A549 (cell line): ENCODE data around the gene SLC25A39. TPM values are rescaled to one million over a fixed set of nuclear protein-coding genes. Genes with fewer than 3 reads are reported as not detected.

Source experiments
- ATAC-seq, 2 experiments: fragments of 200-7000 bp in 1 of 2; fragments of >200 bp in 1 of 2; cut with Nextera tagmentation in 1 of 2; cut with Tn5 transposase in 1 of 2; 3 replicates each; pipeline versions ENCODE4 v1.8.0 to v1.9.1; 2018 to 2020; ENCODE audit warnings: mild to moderate bottlenecking in 1 of 2, moderate library complexity in 1 of 2
- CTCF ChIA-PET: fragments of 300-600 bp; sonication (Branson Sonifier 250); formaldehyde crosslinking; extraction: SDS; loops from one replicate; lab custom pipeline; 2021; ENCODE audit warnings: antibody characterized with exemption, inconsistent platforms; lab: Yijun Ruan, JAX
- POLR2A ChIA-PET: fragments of 350-600 bp; formaldehyde crosslinking; extraction: SDS; loops from one replicate; lab custom pipeline; 2021; ENCODE audit warnings: antibody characterized with exemption, inconsistent platforms; lab: Yijun Ruan, JAX
- DNase-seq, 2 experiments: peaks; one replicate each; pipeline versions ENCODE4 v3.0.0 to v3.0.0-alpha.2; 2011 to 2016; ENCODE audit warnings: low read depth in 1 of 2, low spot score in 1 of 2
- FAIRE-seq: peaks from 2 replicates; lab custom pipeline; 2011; peaks lifted over from hg19 to GRCh38; lab: Jason Lieb, UNC
- H3K27ac ChIP-seq, 2 experiments: fragments of >200 bp; sonication (Bioruptor Twin); formaldehyde crosslinking; 3 replicates each; pipeline ENCODE4 v1.5.1; 2016 to 2017
- H3K4me1 ChIP-seq: fragments of >200 bp; sonication (Bioruptor Twin); formaldehyde crosslinking; 3 replicates; pipeline ENCODE4 v1.6.1; 2016
- H3K4me2 ChIP-seq: fragments of >200 bp; sonication (Bioruptor Twin); formaldehyde crosslinking; 3 replicates; pipeline ENCODE4 v1.6.1; 2016
- H3K4me3 ChIP-seq: fragments of >200 bp; sonication (Bioruptor Twin); formaldehyde crosslinking; 3 replicates; pipeline ENCODE4 v1.5.1; 2016
- H3K9me3 ChIP-seq: fragments of >200 bp; sonication (Bioruptor Twin); formaldehyde crosslinking; 3 replicates; pipeline ENCODE4 v1.6.1; 2016
- ATOH8 ChIP-seq: fragments of 250-450 bp; sonication (Bioruptor Pico); IDR thresholded peaks from 2 replicates; pipeline ENCODE4 v1.5.0; 2020; ENCODE audit warnings: low read depth, mild to moderate bottlenecking, moderate library complexity
- CBX8 ChIP-seq: fragments of 200-600 bp; sonication (generic); IDR thresholded peaks from 2 replicates; pipeline ENCODE4 v1.6.1; 2016
- ESRRA ChIP-seq: fragments of 150-350 bp; IDR thresholded peaks from 2 replicates; pipeline ENCODE4 v1.6.1; 2014; ENCODE audit warnings: mild to moderate bottlenecking, low read length, borderline replicate concordance
- FOSL2 ChIP-seq, 2 experiments: fragments of 450-650 bp in 1 of 2; fragments of >200 bp in 1 of 2; sonication (Bioruptor Twin) in 1 of 2; formaldehyde crosslinking; IDR thresholded peaks; 2 replicates each; pipeline versions ENCODE4 v1.5.0 to v1.6.1; 2016 to 2020; ENCODE audit warnings: mild to moderate bottlenecking in 1 of 2, moderate library complexity in 1 of 2
- HDAC2 ChIP-seq: fragments of 200-600 bp; sonication (generic); IDR thresholded peaks from 2 replicates; pipeline ENCODE4 v1.6.1; 2016
- HOXB13 ChIP-seq: fragments of 250-450 bp; sonication (Bioruptor Pico); IDR thresholded peaks from 2 replicates; pipeline ENCODE4 v1.5.0; 2020; ENCODE audit warnings: low read depth, mild to moderate bottlenecking, moderate library complexity
- HOXB5 ChIP-seq: fragments of 250-450 bp; sonication (Bioruptor Pico); IDR thresholded peaks from 2 replicates; pipeline ENCODE4 v1.5.0; 2020; ENCODE audit warnings: mild to moderate bottlenecking, moderate library complexity
- JUNB ChIP-seq: fragments of >200 bp; sonication (Bioruptor Twin); formaldehyde crosslinking; IDR thresholded peaks from 2 replicates; pipeline ENCODE4 v1.6.1; 2016
- KDM1A ChIP-seq: fragments of 200-600 bp; sonication (generic); IDR thresholded peaks from 2 replicates; pipeline ENCODE4 v1.6.1; 2016; ENCODE audit warnings: low read depth, mild to moderate bottlenecking
- KDM5A ChIP-seq: fragments of 200-600 bp; sonication (generic); IDR thresholded peaks from 2 replicates; pipeline ENCODE4 v1.6.1; 2016; ENCODE audit warnings: antibody characterized with exemption, mild to moderate bottlenecking
- MAX ChIP-seq: IDR thresholded peaks from 2 replicates; pipeline ENCODE4 v1.6.1; 2012
- NFE2L2 ChIP-seq: fragments of 150-350 bp; conservative IDR thresholded peaks from 2 replicates; pipeline ENCODE4 v1.6.1; 2014; ENCODE audit warnings: low read length
- PBX3 ChIP-seq: IDR thresholded peaks from 2 replicates; pipeline ENCODE4 v1.6.1; 2012
- RAD21 ChIP-seq, 2 experiments: fragments of >200 bp in 1 of 2; sonication (Bioruptor Twin) in 1 of 2; formaldehyde crosslinking in 1 of 2; IDR thresholded peaks in 1 of 2; conservative IDR thresholded peaks in 1 of 2; 2 replicates in 1 of 2; 3 replicates in 1 of 2; pipeline ENCODE4 v1.6.1; 2012 to 2018; ENCODE audit warnings: inconsistent platforms in 1 of 2
- RARB ChIP-seq: fragments of 250-450 bp; sonication (Bioruptor Pico); IDR thresholded peaks from 2 replicates; pipeline ENCODE4 v1.8.0; 2021; ENCODE audit warnings: mild to moderate bottlenecking, moderate library complexity
- REST ChIP-seq: fragments of 200-600 bp; sonication (generic); IDR thresholded peaks from 2 replicates; pipeline ENCODE4 v1.6.1; 2016; ENCODE audit warnings: antibody characterized with exemption, mild to moderate bottlenecking, moderate library complexity
- ZFP36 ChIP-seq: fragments of 450-650 bp; IDR thresholded peaks from 2 replicates; pipeline ENCODE4 v1.6.1; 2014; ENCODE audit warnings: borderline replicate concordance; ENCODE audit not compliant: partially characterized antibody
- ZNF302 ChIP-seq: fragments of 250-450 bp; sonication (Bioruptor Pico); IDR thresholded peaks from 2 replicates; pipeline ENCODE4 v1.9.0; 2021; ENCODE audit warnings: inconsistent platforms, mild to moderate bottlenecking, moderate library complexity
- WGBS: methylation state at CpG from one replicate; pipeline ENCODE4 v1.1.6; 2017; ENCODE audit errors: missing lambda C conversion rate; 5-methylcytosine and 5-hydroxymethylcytosine counted together
- polyA plus RNA-seq, 4 experiments: library from polyadenylated mRNA; depleted of rRNA in 3 of 4; stranded (reverse); fragments of >200 nt; fragmentation: RNase III in 1 of 4; extraction: RNeasy Plus Mini Kit Qiagen cat#74134 plus additional on column Dnase treatment in 1 of 4; gene quantifications; 2 replicates in 3 of 4; 3 replicates in 1 of 4; pipeline ENCODE4 v1.2.3, GENCODE V29; 2011 to 2017

SLC25A39 gene
- polyA plus RNA-seq, 2 of the 4 experiments (the other 2 are of a cell fraction), result 80.9 to 154 TPM

GRCh38 chr17:44307387-44308186 is 17.0 kb downstream of the SLC25A39 start:
- TF ChIP-seq HDAC2, result no peak
- TF ChIP-seq FOSL2 (IDR thresholded peaks at IDR 0.05), result no peak
- TF ChIP-seq FOSL2 (CRISPR knock-in tag; IDR thresholded peaks at IDR 0.05), result no peak
- no peak for TF ChIP-seq ESRRA
- TF ChIP-seq RAD21 (conservative IDR thresholded peaks at IDR 0.05 in 1 of 2, IDR thresholded peaks at IDR 0.05 in 1 of 2), result no peak
- TF ChIP-seq PBX3, result no peak
- peak; percentile 58; the same call in 1 of the 2 replicates for TF ChIP-seq MAX
- TF ChIP-seq REST, result no peak
- no peak for TF ChIP-seq KDM1A
- FAIRE-seq, result no peak
- WGBS, result 25% methylated on average over 21 of the region's 26 CpGs
- ChIA-PET CTCF (interaction anchor here (0.6 to 1.6 kb wide), 4 partner anchors 10 to 98 kb away, joined by 3 to 6 read pairs (median 4); no protein-coding TSS in a partner anchor), POLR2A (interaction anchor here (1.0 kb wide), 1 partner anchor 86 kb away, joined by 3 read pairs; no protein-coding TSS in a partner anchor)
- Histone ChIP-seq H3K4me1 (peaks cover 15% of the 10 kb centered on the region), H3K9me3 (no peaks in the 10 kb centered on the region), H3K4me2 (peak overlapping the region; percentile 96), H3K4me3 (peak overlapping the region; percentile 47), H3K27ac (peak overlapping the region in 1 of 2 experiments; percentile 70; a peak in 3 of 6 replicates)
- ATAC-seq, result peak; percentile 62 to 88
- peak; percentile 65 to 88 for DNase-seq

- Histone ChIP-seq H3K4me1 (peaks cover 15% of the 10 kb centered on the region), H3K4me2 (no peak overlapping the region), H3K9me3 (no peaks in the 10 kb centered on the region), H3K4me3 (no peak overlapping the region), H3K27ac (no peak overlapping the region)
- DNase-seq (no peak), ATAC-seq (no peak), FAIRE-seq (no peak)
- no peak for TF ChIP-seq HOXB13 (CRISPR knock-in tag)
- no peak for TF ChIP-seq MAX
- no peak for TF ChIP-seq ZFP36
- no peak for TF ChIP-seq FOSL2 (IDR thresholded peaks at IDR 0.05)
- TF ChIP-seq FOSL2 (CRISPR knock-in tag; IDR thresholded peaks at IDR 0.05), result no peak
- TF ChIP-seq HOXB5 (CRISPR knock-in tag), result no peak
- no peak for TF ChIP-seq HDAC2
- TF ChIP-seq JUNB, result no peak
- TF ChIP-seq NFE2L2, result no peak
- no peak for TF ChIP-seq ATOH8 (CRISPR knock-in tag)
- no peak for TF ChIP-seq CBX8
- no peak for TF ChIP-seq KDM5A
- TF ChIP-seq RARB (CRISPR knock-in tag), result no peak
- no peak for TF ChIP-seq ZNF302
- no peak for TF ChIP-seq REST
- ChIA-PET POLR2A (no interaction called here), CTCF (interaction anchor here (0.6 to 1.8 kb wide), 7 partner anchors 11 to 320 kb away, joined by 3 to 6 read pairs (median 4); no protein-coding TSS in a partner anchor)
Measured at GRCh38 chr17:44304651-44305050, 20.0 kb downstream of the SLC25A39 start.
